ENCODE measurements around the gene KCTD5.

Gene KCTD5

GRCh38 chr16:2749476-2749875, 67.2 kb downstream of the KCTD5 start:
- no peak overlapping the region for H3K4me3 Mint-ChIP-seq
- H3K27ac Mint-ChIP-seq: no peak overlapping the region
- peaks cover 2% of the 10 kb centered on the region for H3K9me3 Mint-ChIP-seq
- H3K36me3 Mint-ChIP-seq (ENCODE audit: low read depth): peaks cover 43% of the 10 kb centered on the region
- H3K27me3 Mint-ChIP-seq: no peaks in the 10 kb centered on the region
- peaks cover 18% of the 10 kb centered on the region for H3K4me1 Mint-ChIP-seq (ENCODE audit: low read depth)
- DNase-seq: no peak

DNA sequence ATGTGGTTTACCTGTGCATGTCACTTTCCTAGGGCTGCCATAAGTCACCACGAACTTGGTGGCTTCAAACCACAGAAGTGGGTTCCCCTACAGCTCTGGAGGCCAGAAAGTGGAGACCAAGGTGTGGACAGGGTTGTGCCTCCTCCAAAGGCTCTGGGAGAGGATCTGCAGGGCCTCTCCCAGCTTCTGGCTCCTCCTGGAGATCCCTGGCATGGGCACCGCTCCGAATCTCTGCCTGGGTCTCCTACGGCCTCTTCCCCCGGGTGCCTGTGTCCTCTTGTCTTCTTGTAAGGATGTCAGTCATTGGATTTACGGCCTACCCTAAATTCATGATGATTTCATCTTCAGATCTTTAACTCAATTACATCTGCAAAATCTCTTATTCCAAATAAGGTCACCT, 67.6 kb downstream of the KCTD5 start:
- Mint-ChIP-seq H3K36me3 (ENCODE audit: low read depth) (peaks cover 47% of the 10 kb centered on the region), H3K4me3 (peak overlapping the region; percentile 87), H3K27me3 (no peaks in the 10 kb centered on the region), H3K4me1 (ENCODE audit: low read depth) (peaks cover 22% of the 10 kb centered on the region), H3K27ac (no peak overlapping the region), H3K9me3 (peaks cover 2% of the 10 kb centered on the region)
- no peak for DNase-seq

DNA sequence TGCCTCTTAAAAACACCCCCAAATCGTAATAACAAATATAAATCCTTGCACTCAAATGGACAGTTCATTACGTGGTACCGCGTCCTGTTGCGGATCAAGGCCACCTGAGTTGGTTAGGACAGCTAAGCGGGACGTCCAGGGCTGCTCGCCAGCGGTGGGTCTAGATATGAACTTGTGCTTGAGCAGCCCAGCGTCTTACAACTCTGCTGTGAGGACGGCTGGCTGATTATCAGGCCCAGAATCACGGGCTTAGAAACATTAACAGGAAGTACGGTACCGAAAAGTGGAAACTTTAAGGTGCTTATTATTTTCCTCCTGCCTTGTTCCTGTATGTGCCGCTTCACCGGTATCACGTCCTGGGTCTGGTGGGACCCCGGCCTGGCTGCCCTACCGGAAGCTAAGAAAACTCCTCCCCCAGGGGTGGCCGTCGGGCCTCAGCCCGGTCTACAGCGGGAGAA, 69.3 kb downstream of the KCTD5 start:
- DNase-seq: peak; percentile 52
- peaks cover 37% of the 10 kb centered on the region for H3K4me1 Mint-ChIP-seq (ENCODE audit: low read depth)
- peak overlapping the region; percentile 87 for H3K4me3 Mint-ChIP-seq
- H3K27me3 Mint-ChIP-seq: no peaks in the 10 kb centered on the region
- peak overlapping the region; percentile 100 for H3K27ac Mint-ChIP-seq
- peaks cover 2% of the 10 kb centered on the region for H3K9me3 Mint-ChIP-seq
- peaks cover 62% of the 10 kb centered on the region for H3K36me3 Mint-ChIP-seq (ENCODE audit: low read depth)

DNA sequence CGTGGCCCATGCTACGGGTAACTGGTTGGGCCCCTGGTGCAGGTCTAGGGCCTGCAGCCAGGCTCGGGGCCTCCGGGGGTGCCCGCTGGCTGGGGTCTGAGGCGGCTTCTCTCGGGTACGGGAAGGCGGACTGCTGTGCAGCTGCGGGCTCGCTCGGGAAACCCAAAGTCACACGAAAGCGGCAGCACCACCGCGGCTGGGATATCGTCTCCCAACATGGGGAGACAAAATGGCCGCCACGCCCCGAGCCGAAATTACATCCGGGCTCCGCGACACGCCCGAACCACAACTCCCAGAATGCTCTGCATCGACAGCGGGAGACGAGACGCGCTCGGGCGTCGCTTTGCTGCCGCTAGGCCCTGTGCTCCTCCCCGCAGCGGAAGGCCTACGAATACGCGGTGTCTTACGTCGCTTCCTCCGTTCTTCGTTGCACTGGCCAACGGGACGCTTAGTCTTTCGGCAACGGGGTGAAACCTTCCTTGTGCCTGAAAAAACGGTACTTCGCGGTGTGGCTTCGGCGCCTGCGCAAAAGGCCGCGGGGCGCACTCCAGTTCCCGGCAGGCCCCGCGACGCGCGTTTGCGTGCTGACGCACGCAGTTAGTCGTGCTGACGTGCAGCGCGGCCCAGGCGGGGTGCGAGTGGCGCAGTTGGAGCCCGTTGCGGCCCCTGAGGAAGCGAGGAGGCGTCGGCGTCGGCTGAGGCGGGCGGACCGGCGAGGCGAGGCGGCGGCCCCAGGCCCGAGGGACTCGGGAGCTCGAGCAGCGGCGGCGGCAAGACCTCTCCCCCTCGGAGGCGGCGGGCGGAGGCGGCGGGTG, 69.9 kb downstream of the KCTD5 start, which contains the start of gene SRRM2:
Gene SRRM2 (plus strand): TSS at position 604 of the 815 bp plus-strand sequence. CDS start 3,727 bp downstream, outside the sequence.
- peak; percentile 96 for DNase-seq
- peaks cover 44% of the 10 kb centered on the region for H3K4me1 Mint-ChIP-seq (ENCODE audit: low read depth)
- H3K4me3 Mint-ChIP-seq: peak within 1 kb of the TSS; percentile 87
- H3K9me3 Mint-ChIP-seq: peaks cover 2% of the 10 kb centered on the region
- peaks cover 68% of the 10 kb centered on the region for H3K36me3 Mint-ChIP-seq (ENCODE audit: low read depth)
- no peaks in the 10 kb centered on the region for H3K27me3 Mint-ChIP-seq
- peak within 1 kb of the TSS; percentile 100 for H3K27ac Mint-ChIP-seq

DNA sequence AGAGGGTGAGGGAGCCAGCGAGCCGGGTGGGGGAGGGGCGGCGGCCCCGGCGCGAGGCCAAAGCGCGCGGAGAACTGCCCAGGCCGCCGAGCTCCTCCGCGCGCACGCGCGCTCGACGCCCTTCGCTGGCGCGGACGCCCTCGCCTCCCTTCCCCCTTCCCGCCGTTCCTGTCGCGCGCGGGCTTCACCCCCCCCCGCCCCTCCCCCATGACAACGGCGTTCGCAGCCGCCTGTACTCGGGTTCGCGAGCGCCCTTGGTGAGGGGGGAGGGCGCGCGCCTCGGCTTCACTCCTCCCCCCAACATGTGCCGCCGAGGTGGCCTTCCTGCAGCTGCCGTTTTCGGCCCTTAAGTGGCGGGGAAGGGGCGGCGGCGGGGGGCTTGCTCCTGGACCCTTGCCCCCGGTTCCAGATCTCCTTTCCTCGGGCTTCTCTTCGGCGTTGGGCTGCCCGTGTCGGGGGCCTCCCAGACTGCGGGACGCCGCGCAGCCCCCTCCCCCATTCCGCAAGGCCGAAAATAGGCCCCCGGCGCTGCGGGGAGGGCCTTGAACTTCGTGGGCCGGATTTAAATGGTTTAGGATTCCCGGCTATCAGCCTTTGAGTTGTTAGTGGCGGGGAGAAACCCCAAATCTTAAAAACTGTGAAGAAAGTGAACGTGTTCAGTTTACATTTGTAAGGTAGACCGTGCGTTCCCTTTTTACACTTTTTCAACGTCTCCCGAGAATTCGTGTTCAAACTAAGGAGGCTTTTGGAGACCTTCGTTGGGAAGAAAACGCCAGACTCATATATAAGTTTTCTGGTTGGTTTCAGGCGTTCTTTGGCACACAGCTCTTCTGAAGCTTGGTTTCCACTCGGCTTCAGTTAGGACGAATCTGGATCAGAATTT, 70.8 kb downstream of the KCTD5 start:
- no peaks in the 10 kb centered on the region for H3K27me3 Mint-ChIP-seq
- no peak for DNase-seq
- peaks cover 51% of the 10 kb centered on the region for H3K4me1 Mint-ChIP-seq (ENCODE audit: low read depth)
- H3K9me3 Mint-ChIP-seq: peaks cover 2% of the 10 kb centered on the region
- peaks cover 77% of the 10 kb centered on the region for H3K36me3 Mint-ChIP-seq (ENCODE audit: low read depth)
- H3K27ac Mint-ChIP-seq: peak overlapping the region; percentile 100
- peak overlapping the region; percentile 87 for H3K4me3 Mint-ChIP-seq

- Mint-ChIP-seq H3K27ac (peak overlapping the region; percentile 88), H3K4me3 (peak overlapping the region; percentile 87), H3K9me3 (peaks cover 2% of the 10 kb centered on the region), H3K4me1 (ENCODE audit: low read depth) (peaks cover 52% of the 10 kb centered on the region), H3K36me3 (ENCODE audit: low read depth) (peaks cover 83% of the 10 kb centered on the region), H3K27me3 (no peaks in the 10 kb centered on the region)
- DNase-seq: no peak
Measured at GRCh38 chr16:2753733-2754020, 71.4 kb downstream of the KCTD5 start.

- Mint-ChIP-seq H3K36me3 (ENCODE audit: low read depth) (peaks cover 91% of the 10 kb centered on the region), H3K27ac (peak overlapping the region; percentile 88), H3K27me3 (no peaks in the 10 kb centered on the region), H3K4me3 (peak overlapping the region; percentile 87), H3K9me3 (peaks cover 2% of the 10 kb centered on the region), H3K4me1 (ENCODE audit: low read depth) (peaks cover 61% of the 10 kb centered on the region)
- no peak for DNase-seq
Measured at GRCh38 chr16:2755158-2755557, 72.8 kb downstream of the KCTD5 start.

DNA sequence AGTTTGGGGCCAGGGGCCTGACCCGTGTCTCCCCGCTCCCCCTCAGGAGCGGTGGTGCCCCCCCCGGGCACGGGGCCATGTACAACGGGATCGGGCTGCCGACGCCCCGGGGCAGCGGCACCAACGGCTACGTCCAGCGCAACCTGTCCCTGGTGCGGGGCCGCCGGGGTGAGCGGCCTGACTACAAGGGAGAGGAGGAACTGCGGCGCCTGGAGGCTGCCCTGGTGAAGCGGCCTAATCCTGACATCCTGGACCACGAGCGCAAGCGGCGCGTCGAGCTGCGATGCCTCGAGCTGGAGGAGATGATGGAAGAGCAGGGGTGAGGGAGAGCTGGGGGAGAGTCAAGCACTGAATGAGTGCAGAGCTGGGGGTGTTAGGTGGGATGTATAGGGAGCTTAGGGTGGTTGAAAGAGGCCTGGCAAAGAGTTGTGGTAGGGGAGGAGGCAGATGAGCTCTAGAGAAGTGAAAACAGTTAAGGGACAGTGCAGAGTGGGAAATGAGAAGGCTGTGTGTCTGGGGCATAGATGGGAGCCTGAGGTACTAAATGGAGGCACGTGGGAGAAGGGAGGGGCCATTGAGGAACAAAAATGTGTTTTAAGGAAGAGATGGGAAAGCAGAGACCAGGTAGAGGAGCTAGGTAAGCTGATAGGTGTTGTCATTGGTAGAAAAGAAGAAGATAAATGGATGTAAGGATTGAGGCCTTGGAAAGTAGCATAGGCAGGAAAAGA, 74.1 kb downstream of the KCTD5 start:
- no peaks in the 10 kb centered on the region for H3K27me3 Mint-ChIP-seq
- peak overlapping the region; percentile 16 for H3K4me3 Mint-ChIP-seq
- peak overlapping the region; percentile 88 for H3K27ac Mint-ChIP-seq
- DNase-seq: no peak
- H3K4me1 Mint-ChIP-seq (ENCODE audit: low read depth): peaks cover 58% of the 10 kb centered on the region
- H3K36me3 Mint-ChIP-seq (ENCODE audit: low read depth): peaks cover 92% of the 10 kb centered on the region
- peaks cover 1% of the 10 kb centered on the region for H3K9me3 Mint-ChIP-seq

GRCh38 chr16:2757344-2757743, 75.0 kb downstream of the KCTD5 start:
- Mint-ChIP-seq H3K36me3 (ENCODE audit: low read depth) (peaks cover 92% of the 10 kb centered on the region), H3K27me3 (no peaks in the 10 kb centered on the region), H3K4me3 (no peak overlapping the region), H3K9me3 (no peaks in the 10 kb centered on the region), H3K4me1 (ENCODE audit: low read depth) (peaks cover 55% of the 10 kb centered on the region), H3K27ac (peak overlapping the region; percentile 77)
- DNase-seq: no peak

Measured in activated T-cell treated with anti-CD3 and anti-CD28 coated beads, Interleukin-2, amount 50 U/mL, for 24 hours (primary cell).